Measurements from ENCODE around the gene NOS3.

NOS3 gene

DNA sequence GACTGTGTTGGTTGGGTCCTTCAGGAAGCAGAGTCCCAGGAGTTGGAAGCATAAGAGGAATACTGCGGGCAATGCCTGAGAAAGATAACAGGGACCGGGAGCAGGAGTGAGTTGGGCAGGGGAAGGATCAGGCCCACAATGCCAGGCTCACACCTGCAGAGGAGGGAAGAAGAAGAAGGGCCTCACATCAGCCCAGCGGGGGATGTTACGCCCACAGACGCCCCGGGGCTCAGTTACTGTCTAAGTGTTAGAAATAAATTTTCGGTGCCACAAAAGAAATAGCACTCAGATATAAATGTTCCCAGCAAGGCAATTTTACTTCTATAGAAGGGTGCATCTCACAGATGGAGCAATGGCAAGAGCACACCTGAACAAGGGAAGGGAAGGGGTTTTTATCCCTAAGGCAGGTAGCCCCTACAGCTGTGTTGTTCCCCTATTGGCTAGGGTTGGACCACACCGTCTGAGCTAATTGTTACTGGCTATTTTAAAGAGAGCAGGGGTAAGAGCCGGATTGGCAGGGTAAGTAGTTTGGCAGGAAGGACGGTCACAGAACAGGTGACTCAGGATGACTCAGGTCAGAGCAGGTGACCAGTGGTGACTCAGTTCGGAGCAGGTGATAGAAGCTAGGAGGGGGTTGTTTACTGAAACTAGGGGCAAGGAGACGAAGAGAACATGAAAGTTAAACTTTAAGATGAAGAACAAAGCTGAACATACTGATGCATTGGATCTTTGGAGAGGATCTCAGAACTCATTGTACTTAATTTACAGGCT, at the start of gene NOS3:
NOS3 (plus strand) TSS at position 602 of the 771 bp plus-strand sequence. CDS start 2,787 bp downstream, outside the sequence.
- no peaks in the 10 kb centered on the region for H3K27me3 ChIP-seq (ENCODE audit: insufficient read depth, insufficient read length)
- H3K4me1 ChIP-seq (ENCODE audit: insufficient read depth, insufficient read length): peaks cover 9% of the 10 kb centered on the region
- no peak within 1 kb of the TSS for H3K9ac ChIP-seq (ENCODE audit: insufficient read length, low read depth)
- no peak for TF ChIP-seq SUZ12 (IDR thresholded peaks at IDR 0.05; ENCODE audit: extremely low read depth, insufficient read depth, insufficient read length)
- no peak for TF ChIP-seq YY1 (IDR thresholded peaks at IDR 0.05; ENCODE audit: insufficient read depth, insufficient read length)
- TF ChIP-seq ZNF274 (IDR thresholded peaks at IDR 0.05; ENCODE audit: low read depth, low read length): no peak
- no peak within 1 kb of the TSS for H3K4me3 ChIP-seq (ENCODE audit: insufficient read length, low read depth)
- no peaks in the 10 kb centered on the region for H3K36me3 ChIP-seq (ENCODE audit: insufficient read depth, insufficient read length, low read length)
- H3K9me3 ChIP-seq (ENCODE audit: insufficient read depth, low read length): peaks cover 21% of the 10 kb centered on the region; the same call in 1 of the 2 replicates
- no peak for DNase-seq (ENCODE audit: low read depth, low spot score)

DNA sequence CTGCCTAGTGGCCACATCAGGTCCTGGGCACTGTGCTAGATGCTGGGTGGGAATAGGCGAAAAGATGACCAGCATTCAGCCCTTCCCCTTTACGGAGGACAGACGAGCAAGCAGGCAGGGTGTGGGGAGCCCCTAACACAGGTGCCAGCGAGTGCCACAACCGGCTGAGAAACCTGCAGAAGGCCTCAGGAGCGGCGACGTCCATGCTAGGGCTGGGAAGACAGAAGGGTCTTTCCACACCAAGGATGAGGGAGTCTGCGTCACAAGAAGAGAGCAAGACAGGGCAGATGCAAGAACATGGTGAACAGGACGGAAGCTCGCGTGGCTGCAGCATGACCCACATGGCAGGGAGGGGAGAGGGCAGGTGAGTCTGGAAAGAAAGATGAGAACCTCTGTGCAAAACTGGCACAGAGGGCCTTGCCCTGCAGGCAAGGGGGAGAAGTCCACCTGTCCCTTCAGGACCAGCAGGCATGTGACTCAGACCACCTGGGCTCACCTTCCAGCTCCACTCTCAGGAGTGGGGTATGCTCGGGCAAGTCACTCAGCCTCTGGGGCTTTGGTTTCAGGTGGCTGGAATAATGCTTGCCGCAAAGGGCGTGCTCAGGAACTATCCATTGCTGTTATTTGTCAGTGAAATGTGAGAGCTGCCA, 49.3 kb upstream of the NOS3 start:
- no peak for TF ChIP-seq SUZ12 (IDR thresholded peaks at IDR 0.05; ENCODE audit: extremely low read depth, insufficient read depth, insufficient read length)
- no peak for TF ChIP-seq YY1 (IDR thresholded peaks at IDR 0.05; ENCODE audit: insufficient read depth, insufficient read length)
- no peak for TF ChIP-seq ZNF274 (IDR thresholded peaks at IDR 0.05; ENCODE audit: low read depth, low read length)
- Histone ChIP-seq H3K9ac (ENCODE audit: insufficient read length, low read depth) (no peak overlapping the region), H3K4me3 (ENCODE audit: insufficient read length, low read depth) (no peak overlapping the region), H3K9me3 (ENCODE audit: insufficient read depth, low read length) (no peaks in the 10 kb centered on the region), H3K36me3 (ENCODE audit: insufficient read depth, insufficient read length, low read length) (no peaks in the 10 kb centered on the region), H3K27me3 (ENCODE audit: insufficient read depth, insufficient read length) (no peaks in the 10 kb centered on the region), H3K4me1 (ENCODE audit: insufficient read depth, insufficient read length) (peaks cover 10% of the 10 kb centered on the region)
- DNase-seq (ENCODE audit: low read depth, low spot score): no peak

DNA sequence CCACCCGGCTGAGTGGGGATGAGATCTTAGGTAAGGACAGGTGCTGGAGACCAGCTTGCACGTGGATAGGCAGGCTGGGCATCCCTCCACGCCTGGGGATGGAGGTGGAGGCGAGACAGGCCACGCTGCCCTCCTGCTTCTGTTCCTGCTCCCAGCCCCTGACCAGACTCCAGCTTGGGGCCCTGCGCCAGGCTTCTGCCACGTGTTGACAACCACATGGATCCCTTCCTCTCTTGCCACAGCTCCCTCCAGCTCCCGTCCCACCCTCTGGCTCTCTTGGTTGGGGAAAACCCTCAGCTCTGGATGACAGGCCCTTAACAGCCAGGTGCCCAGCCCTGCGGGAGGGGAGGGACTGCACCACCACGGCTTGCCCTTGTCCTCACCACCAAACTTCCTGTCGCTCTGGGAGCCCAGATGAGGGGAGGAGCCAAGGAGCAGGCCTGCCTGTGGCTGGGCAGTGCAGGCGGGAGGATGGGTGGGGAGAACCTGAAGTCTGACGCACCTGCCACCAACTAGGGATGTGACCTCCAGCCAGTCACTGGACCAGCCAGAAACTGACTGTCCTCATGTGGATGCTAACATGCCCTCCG, 48.7 kb upstream of the NOS3 start:
- Histone ChIP-seq H3K4me3 (ENCODE audit: insufficient read length, low read depth) (no peak overlapping the region), H3K36me3 (ENCODE audit: insufficient read depth, insufficient read length, low read length) (no peaks in the 10 kb centered on the region), H3K27me3 (ENCODE audit: insufficient read depth, insufficient read length) (no peaks in the 10 kb centered on the region), H3K4me1 (ENCODE audit: insufficient read depth, insufficient read length) (peaks cover 10% of the 10 kb centered on the region), H3K9me3 (ENCODE audit: insufficient read depth, low read length) (no peaks in the 10 kb centered on the region), H3K9ac (ENCODE audit: insufficient read length, low read depth) (no peak overlapping the region)
- no peak for DNase-seq (ENCODE audit: low read depth, low spot score)
- TF ChIP-seq YY1 (IDR thresholded peaks at IDR 0.05; ENCODE audit: insufficient read depth, insufficient read length) (no peak), ZNF274 (IDR thresholded peaks at IDR 0.05; ENCODE audit: low read depth, low read length) (no peak), SUZ12 (IDR thresholded peaks at IDR 0.05; ENCODE audit: extremely low read depth, insufficient read depth, insufficient read length) (no peak)

DNA sequence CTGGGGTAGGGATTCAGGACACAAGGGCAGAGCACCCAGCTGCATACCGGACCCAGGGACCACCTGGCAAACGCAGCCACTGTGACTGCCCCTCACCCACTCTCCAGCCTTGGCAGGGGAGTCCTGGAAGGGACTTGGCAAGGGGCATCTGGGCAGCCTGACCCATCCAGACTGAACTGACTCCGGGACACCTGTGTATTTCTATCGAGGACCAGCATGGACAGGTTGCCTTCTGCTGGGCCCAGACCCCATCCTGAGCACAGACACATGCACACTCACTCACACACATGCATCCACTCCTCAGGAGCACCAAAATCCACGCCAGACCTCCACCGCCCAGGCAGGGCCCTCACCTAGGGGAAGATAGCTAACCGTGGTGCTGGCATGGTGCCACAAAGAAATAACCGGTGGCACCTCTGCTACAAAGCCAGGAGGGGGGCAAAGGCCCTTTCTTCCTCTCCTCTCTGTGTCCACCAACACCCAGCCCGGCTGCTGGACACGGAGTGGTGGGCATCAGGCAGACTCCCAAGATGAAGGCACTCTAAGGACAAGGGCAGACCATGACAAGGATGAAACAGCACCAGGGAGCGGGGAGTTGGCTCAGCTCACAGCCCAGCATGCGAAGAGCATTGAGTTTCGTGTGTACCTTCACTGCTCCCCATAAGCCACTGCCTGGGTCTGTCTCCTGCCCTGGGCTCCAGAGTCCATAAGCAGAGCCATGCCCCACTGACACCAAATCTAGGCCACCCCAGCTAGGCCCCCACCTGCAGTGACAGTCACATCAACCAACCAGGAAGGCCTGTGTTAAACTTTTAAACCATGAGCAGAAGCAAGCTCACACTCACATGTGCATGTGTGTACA, 48.0 kb upstream of the NOS3 start:
- Histone ChIP-seq H3K36me3 (ENCODE audit: insufficient read depth, insufficient read length, low read length) (no peaks in the 10 kb centered on the region), H3K9me3 (ENCODE audit: insufficient read depth, low read length) (no peaks in the 10 kb centered on the region), H3K4me3 (ENCODE audit: insufficient read length, low read depth) (no peak overlapping the region), H3K27me3 (ENCODE audit: insufficient read depth, insufficient read length) (no peaks in the 10 kb centered on the region), H3K4me1 (ENCODE audit: insufficient read depth, insufficient read length) (peaks cover 10% of the 10 kb centered on the region), H3K9ac (ENCODE audit: insufficient read length, low read depth) (no peak overlapping the region)
- TF ChIP-seq ZNF274 (IDR thresholded peaks at IDR 0.05; ENCODE audit: low read depth, low read length) (no peak), SUZ12 (IDR thresholded peaks at IDR 0.05; ENCODE audit: extremely low read depth, insufficient read depth, insufficient read length) (no peak), YY1 (IDR thresholded peaks at IDR 0.05; ENCODE audit: insufficient read depth, insufficient read length) (no peak)
- DNase-seq (ENCODE audit: low read depth, low spot score): no peak

DNA sequence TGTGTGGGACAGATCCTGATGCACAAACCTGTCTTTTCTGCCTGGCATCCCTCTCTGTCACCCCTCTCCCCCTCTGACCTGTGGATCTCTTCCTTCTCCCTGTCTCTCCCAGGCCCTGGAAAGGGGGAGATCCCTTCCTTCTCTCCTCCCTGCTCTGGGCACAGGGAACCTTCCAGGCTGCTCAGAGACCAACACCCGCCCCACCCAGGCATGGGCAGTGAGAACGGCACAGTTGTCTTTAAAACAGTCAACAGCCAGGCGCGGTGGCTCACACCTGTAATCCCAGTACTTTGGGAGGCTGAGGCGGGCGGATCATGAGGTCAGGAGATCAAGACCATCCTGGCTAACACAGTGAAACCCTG, 47.4 kb upstream of the NOS3 start:
- Histone ChIP-seq H3K27me3 (ENCODE audit: insufficient read depth, insufficient read length) (no peaks in the 10 kb centered on the region), H3K4me1 (ENCODE audit: insufficient read depth, insufficient read length) (peaks cover 10% of the 10 kb centered on the region), H3K36me3 (ENCODE audit: insufficient read depth, insufficient read length, low read length) (no peaks in the 10 kb centered on the region), H3K4me3 (ENCODE audit: insufficient read length, low read depth) (no peak overlapping the region), H3K9ac (ENCODE audit: insufficient read length, low read depth) (no peak overlapping the region), H3K9me3 (ENCODE audit: insufficient read depth, low read length) (no peaks in the 10 kb centered on the region)
- no peak for TF ChIP-seq SUZ12 (IDR thresholded peaks at IDR 0.05; ENCODE audit: extremely low read depth, insufficient read depth, insufficient read length)
- TF ChIP-seq YY1 (IDR thresholded peaks at IDR 0.05; ENCODE audit: insufficient read depth, insufficient read length): no peak
- no peak for DNase-seq (ENCODE audit: low read depth, low spot score)

DNA sequence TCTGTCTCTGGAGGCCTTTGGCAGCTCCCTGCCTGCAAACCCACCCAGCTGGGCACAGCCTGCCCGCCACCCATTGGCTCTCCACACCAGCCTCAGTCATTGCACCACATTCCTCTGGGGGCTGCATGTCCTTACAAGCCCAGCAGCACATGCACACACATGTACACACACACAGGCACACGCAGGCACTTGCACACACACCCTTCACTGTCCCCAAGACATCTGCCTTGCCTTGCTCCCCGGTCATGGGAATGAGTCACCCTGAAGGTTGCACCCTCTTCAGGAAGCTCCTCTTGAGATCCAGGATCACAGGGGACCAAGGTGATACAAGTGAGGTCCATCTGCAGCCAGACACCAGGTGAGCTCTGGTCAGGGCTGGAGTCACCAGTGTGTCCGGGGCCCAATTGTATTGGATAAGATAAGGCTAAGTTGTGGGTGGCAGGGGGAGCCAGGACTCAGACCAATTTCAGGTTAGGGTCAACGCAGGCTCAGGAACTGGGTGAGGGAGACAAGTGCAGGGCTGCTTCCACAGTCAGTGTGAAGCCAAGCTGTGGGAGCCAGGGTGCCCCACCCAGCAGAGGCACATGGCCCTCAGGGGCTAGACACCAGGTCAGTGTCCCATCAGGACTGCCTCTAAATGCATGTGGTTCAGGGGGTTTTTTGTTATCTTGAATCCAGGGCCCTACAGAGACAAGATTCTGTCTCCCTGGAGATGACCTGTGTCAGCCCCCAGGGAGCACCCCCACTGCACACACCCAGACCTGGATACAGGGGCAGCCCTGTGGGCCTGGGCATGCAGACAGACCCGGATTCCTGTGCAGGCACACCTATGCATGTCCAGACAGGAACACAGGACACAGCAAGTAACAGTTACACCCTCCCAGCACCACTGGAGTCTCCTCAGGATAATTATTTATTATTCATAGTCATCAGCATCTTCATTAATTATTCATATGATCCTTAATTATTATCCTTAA, 46.5 kb upstream of the NOS3 start:
- no peak for DNase-seq (ENCODE audit: low read depth, low spot score)
- Histone ChIP-seq H3K9ac (ENCODE audit: insufficient read length, low read depth) (no peak overlapping the region), H3K4me3 (ENCODE audit: insufficient read length, low read depth) (no peak overlapping the region), H3K36me3 (ENCODE audit: insufficient read depth, insufficient read length, low read length) (no peaks in the 10 kb centered on the region), H3K27me3 (ENCODE audit: insufficient read depth, insufficient read length) (no peaks in the 10 kb centered on the region), H3K9me3 (ENCODE audit: insufficient read depth, low read length) (no peaks in the 10 kb centered on the region), H3K4me1 (ENCODE audit: insufficient read depth, insufficient read length) (peaks cover 14% of the 10 kb centered on the region)
- TF ChIP-seq YY1 (IDR thresholded peaks at IDR 0.05; ENCODE audit: insufficient read depth, insufficient read length) (no peak), SUZ12 (IDR thresholded peaks at IDR 0.05; ENCODE audit: extremely low read depth, insufficient read depth, insufficient read length) (no peak), ZNF274 (IDR thresholded peaks at IDR 0.05; ENCODE audit: low read depth, low read length) (no peak)
